GM12874 (cell line): Measurements from ENCODE around the gene NDUFS6.

ENCODE experiments used
- TF ChIP-seq, protein P1 (sequence below): IDR thresholded peaks from 2 replicates; pipeline ENCODE4 v1.5.1; 2011; ENCODE audit warnings: low read depth, mild to moderate bottlenecking, control low read depth, low read length, moderate library complexity; ENCODE audit not compliant: insufficient read depth

NDUFS6 gene

DNA sequence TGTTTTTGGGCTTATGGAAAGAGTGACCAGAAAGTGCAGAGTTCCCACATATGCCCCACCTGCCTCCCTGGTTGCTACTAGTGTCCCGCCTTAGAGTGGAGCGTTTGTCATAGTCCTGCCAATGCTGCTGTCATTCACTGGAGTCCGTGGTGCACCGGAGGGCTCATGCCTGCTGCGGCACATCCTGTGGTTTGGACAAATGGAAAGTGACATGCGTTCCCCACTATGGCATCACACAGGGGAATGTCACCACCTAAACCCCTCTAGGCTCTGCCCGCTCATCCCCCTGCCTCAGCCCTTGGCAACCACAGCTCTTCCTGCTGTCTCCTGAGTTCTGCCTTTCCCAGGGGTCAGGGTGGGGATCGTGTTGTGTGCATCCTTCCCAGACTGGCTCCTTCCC lies 52.3 kb downstream of the NDUFS6 start:
- TF ChIP-seq, protein P1, sequence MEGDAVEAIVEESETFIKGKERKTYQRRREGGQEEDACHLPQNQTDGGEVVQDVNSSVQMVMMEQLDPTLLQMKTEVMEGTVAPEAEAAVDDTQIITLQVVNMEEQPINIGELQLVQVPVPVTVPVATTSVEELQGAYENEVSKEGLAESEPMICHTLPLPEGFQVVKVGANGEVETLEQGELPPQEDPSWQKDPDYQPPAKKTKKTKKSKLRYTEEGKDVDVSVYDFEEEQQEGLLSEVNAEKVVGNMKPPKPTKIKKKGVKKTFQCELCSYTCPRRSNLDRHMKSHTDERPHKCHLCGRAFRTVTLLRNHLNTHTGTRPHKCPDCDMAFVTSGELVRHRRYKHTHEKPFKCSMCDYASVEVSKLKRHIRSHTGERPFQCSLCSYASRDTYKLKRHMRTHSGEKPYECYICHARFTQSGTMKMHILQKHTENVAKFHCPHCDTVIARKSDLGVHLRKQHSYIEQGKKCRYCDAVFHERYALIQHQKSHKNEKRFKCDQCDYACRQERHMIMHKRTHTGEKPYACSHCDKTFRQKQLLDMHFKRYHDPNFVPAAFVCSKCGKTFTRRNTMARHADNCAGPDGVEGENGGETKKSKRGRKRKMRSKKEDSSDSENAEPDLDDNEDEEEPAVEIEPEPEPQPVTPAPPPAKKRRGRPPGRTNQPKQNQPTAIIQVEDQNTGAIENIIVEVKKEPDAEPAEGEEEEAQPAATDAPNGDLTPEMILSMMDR, result no peak

DNA sequence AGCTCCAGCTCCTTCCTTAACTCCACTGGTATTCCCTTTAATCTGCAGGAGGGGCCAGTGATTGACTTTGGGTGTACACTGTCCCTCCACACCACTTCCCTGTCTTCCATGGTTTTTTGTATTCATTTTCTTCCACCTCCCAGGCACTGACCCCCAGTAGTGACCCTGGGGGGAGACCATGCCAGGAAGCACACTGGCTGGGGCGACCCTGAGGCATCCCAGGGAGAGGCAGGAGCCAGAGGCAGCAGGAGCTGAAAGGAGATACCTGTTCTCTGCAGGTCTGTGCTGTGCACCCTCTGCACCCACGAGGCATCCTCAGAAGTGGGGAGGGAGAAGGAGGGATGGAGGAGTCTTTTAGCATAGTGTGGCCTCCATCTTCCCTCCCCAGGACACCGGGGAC lies 53.9 kb downstream of the NDUFS6 start:
- TF ChIP-seq, protein P1, result no peak

- TF ChIP-seq, protein P1, result no peak
Observed at GRCh38 chr5:1855596-1855995, 54.4 kb downstream of the NDUFS6 start.

- TF ChIP-seq, protein P1, result no peak
Observed at GRCh38 chr5:1856596-1857255, 55.5 kb downstream of the NDUFS6 start.

DNA sequence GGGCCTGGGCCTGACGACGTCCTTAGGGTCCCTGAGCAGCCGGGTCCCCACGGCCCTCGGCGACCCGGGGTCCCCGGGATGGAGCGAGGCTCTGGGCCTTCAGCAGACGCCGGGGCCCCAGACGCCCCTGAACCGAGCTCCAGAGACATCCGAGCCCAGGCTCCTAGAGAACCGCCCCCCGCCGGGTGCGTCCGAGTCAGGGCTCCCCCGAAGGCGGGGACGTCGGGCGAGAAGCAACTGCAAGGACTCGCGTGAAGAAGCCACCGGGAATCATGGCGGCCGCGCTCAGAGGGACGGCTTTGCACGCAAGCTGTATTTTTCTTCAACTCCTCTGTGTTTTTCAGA lies 56.0 kb downstream of the NDUFS6 start:
- TF ChIP-seq, protein P1, result no peak

DNA sequence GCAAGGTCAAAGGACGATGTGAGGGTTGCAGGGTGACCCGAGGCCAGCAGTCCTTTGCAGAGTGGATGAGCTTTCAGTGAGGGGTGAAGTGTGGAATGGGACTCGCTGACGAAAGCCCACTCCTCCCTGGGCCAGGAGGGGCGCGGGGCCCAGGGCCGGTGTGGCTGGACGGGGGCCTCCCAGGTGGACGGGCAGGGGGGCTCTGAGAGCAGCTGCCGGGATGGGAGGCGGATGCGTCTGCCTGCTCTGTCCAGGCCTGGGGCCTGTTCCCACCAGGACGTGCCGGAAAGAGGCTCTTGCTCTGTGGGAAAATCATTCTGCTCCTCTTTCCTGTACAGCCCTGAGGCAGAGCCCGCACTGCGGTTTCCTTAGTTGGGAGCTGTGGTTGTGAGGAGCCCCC lies 57.2 kb downstream of the NDUFS6 start:
- TF ChIP-seq, protein P1, result no peak

- TF ChIP-seq, protein P1, result no peak
Observed at GRCh38 chr5:1859099-1859498, 57.9 kb downstream of the NDUFS6 start.

GRCh38 chr5:1860021-1860610 lies 58.9 kb downstream of the NDUFS6 start:
- TF ChIP-seq, protein P1, result no peak
